Hair follicle dermal papilla cell (primary cell): ENCODE results near the gene HOXA6. TPM values are rescaled to one million over a fixed set of nuclear protein-coding genes. Genes with fewer than 3 reads are reported as not detected.

Experiments used
- small RNA-seq: library from RNA; depleted of rRNA; stranded (forward); fragments of <200 nt; gene quantifications from one replicate; pipeline ENCODE3, GENCODE V24; 2012
- total RNA-seq: library from RNA; depleted of rRNA; stranded (reverse); fragments of >200 nt; gene quantifications from 2 replicates; pipeline ENCODE4 v1.2.3, GENCODE V29; 2012

The HOXA6 gene
- not detected in 2 replicates for total RNA-seq

GRCh38 chr7:27147199-27148030, at the start of gene HOXA6:
Gene HOXA6, minus strand, starts transcription at chr7:27147774. Its CDS starts 25 bp downstream, at chr7:27147749.

GRCh38 chr7:27185013-27185853, 37.7 kb upstream of the HOXA6 start, which contains the start of gene HOXA11:
Gene HOXA11, minus strand, starts transcription at chr7:27185232. Its CDS starts 88 bp downstream, at chr7:27185144.

GRCh38 chr7:27173956-27174873, 26.6 kb upstream of the HOXA6 start, which contains the start of gene HOXA10:
Gene HOXA10, minus strand, starts transcription at chr7:27174320. Its CDS starts 14 bp downstream, at chr7:27174306.

GRCh38 chr7:27165089-27165995, 17.8 kb upstream of the HOXA6 start, which contains the start of gene HOXA9:
Gene HOXA9, minus strand, starts transcription at chr7:27165537. Its CDS starts 80 bp downstream, at chr7:27165457.

GRCh38 chr7:27156508-27156898, 8.9 kb upstream of the HOXA6 start, which contains the start of gene HOXA7:
Gene HOXA7, minus strand, starts transcription at chr7:27156675. Its CDS starts 130 bp downstream, at chr7:27156545.

GRCh38 chr7:27151931-27152815, 4.6 kb upstream of the HOXA6 start, which contains the start of gene HOXA3:
Gene HOXA3, minus strand, starts transcription at chr7:27152583. Its CDS starts 41,943 bp downstream, at chr7:27110640.

GRCh38 chr7:27143023-27143949, 4.3 kb downstream of the HOXA6 start, which contains the start of gene HOXA5:
Gene HOXA5, minus strand, starts transcription at chr7:27143681. Its CDS starts 74 bp downstream, at chr7:27143607.

GRCh38 chr7:27130540-27131389, 16.8 kb downstream of the HOXA6 start, which contains the start of gene HOXA4:
Gene HOXA4, minus strand, starts transcription at chr7:27130757. Its CDS starts 24 bp downstream, at chr7:27130733.

GRCh38 chr7:27102581-27103442, 44.8 kb downstream of the HOXA6 start, which contains the start of gene HOXA2:
Gene HOXA2, minus strand, starts transcription at chr7:27102683. Its CDS starts 183 bp downstream, at chr7:27102500.

GRCh38 chr7:27095897-27096767, 51.4 kb downstream of the HOXA6 start, which contains the start of gene HOXA1:
Gene HOXA1, minus strand, starts transcription at chr7:27096000. Its CDS starts 88 bp downstream, at chr7:27095912.

Small RNA genes lying within 50 kb of the gene (small RNA-seq; reads per million reads assigned to genes)
- not detected for gene AC004080.5
- gene RF01977 = not detected
- gene RF02140 = not detected
- gene RF02141 = not detected

Other genes with a start within 250 kb of the HOXA6 start
- under 0.01 TPM in 1 of 2 replicates, not detected in the other for gene HOXA1, start 51.8 kb downstream of the HOXA6 start, total RNA-seq
- 0.12 and 0.32 TPM in 2 replicates for gene HOXA2, start 45.1 kb downstream of the HOXA6 start, total RNA-seq
- not detected in 2 replicates for gene HOXA4, start 17.0 kb downstream of the HOXA6 start, total RNA-seq
- gene HOXA5, start 4.1 kb downstream of the HOXA6 start, total RNA-seq = not detected in 2 replicates
- not detected in 2 replicates for gene HOXA3, start 4.8 kb upstream of the HOXA6 start, total RNA-seq
- gene HOXA7, start 8.9 kb upstream of the HOXA6 start, total RNA-seq = not detected in 2 replicates
- gene HOXA9, start 17.8 kb upstream of the HOXA6 start, total RNA-seq = 0.36 TPM in 1 of 2 replicates, not detected in the other
- gene HOXA10, start 26.5 kb upstream of the HOXA6 start, total RNA-seq = not detected in 2 replicates
- not detected in 2 replicates for gene HOXA11, start 37.5 kb upstream of the HOXA6 start, total RNA-seq
- not detected in 2 replicates for gene HOXA13, start 52.3 kb upstream of the HOXA6 start, total RNA-seq
- gene EVX1, start 95.0 kb upstream of the HOXA6 start, total RNA-seq = not detected in 2 replicates